ENCODE measurements around the gene COL6A6.

Gene COL6A6, protein sequence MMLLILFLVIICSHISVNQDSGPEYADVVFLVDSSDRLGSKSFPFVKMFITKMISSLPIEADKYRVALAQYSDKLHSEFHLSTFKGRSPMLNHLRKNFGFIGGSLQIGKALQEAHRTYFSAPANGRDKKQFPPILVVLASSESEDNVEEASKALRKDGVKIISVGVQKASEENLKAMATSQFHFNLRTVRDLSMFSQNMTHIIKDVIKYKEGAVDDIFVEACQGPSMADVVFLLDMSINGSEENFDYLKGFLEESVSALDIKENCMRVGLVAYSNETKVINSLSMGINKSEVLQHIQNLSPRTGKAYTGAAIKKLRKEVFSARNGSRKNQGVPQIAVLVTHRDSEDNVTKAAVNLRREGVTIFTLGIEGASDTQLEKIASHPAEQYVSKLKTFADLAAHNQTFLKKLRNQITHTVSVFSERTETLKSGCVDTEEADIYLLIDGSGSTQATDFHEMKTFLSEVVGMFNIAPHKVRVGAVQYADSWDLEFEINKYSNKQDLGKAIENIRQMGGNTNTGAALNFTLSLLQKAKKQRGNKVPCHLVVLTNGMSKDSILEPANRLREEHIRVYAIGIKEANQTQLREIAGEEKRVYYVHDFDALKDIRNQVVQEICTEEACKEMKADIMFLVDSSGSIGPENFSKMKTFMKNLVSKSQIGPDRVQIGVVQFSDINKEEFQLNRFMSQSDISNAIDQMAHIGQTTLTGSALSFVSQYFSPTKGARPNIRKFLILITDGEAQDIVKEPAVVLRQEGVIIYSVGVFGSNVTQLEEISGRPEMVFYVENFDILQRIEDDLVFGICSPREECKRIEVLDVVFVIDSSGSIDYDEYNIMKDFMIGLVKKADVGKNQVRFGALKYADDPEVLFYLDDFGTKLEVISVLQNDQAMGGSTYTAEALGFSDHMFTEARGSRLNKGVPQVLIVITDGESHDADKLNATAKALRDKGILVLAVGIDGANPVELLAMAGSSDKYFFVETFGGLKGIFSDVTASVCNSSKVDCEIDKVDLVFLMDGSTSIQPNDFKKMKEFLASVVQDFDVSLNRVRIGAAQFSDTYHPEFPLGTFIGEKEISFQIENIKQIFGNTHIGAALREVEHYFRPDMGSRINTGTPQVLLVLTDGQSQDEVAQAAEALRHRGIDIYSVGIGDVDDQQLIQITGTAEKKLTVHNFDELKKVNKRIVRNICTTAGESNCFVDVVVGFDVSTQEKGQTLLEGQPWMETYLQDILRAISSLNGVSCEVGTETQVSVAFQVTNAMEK (N-terminal part only)

GRCh38 chr3:130516645-130517512 is at the start of gene COL6A6:
Gene COL6A6 (plus strand): TSS chr3:130517177. CDS start chr3:130560365, 43,188 bp downstream.
- DNase-seq (ENCODE audit: low spot score), result no peak

DNA sequence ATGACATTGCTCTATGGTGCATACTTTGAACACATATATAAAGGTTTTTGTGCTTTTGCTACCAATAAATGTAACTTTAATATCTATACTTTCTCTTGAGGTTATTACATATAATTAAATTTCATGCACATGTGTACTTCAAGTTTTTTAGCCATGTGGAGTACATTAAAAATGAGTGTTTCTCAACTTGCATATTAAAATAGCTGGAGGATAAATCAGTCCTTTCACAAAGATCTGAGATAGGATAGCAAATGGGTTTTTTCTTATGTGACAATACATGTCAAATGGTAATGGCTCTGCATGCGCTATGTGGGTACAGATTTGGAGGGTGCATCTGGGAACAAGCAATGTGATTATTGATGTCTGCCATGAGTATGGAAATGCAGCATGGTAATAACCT is 48.7 kb upstream of the COL6A6 start:
- DNase-seq (ENCODE audit: low spot score), result no peak

DNA sequence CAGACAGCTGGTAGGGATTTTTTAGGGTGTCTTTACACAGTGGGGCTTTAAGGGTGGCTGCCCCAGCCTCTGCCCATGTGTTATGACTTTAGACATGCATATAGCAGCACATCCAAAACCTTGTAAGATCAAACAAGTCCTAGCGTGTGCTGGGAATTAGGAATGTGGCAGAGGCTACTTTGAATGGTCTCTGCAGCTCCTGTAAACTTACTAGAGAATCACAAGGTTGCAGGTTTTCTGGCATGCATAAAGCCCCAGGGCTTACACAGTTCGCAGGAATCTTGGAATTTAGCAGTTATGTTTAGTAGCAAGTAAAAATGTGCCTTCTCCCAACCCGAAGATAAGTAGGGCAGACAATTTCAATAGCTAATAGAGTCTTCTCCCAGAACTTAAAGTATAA is 46.9 kb upstream of the COL6A6 start:
- DNase-seq (ENCODE audit: low spot score), result no peak

- no peak for DNase-seq (ENCODE audit: low spot score)
These were observed 43.6 kb upstream of the COL6A6 start for GRCh38 chr3:130473416-130473815.

DNA sequence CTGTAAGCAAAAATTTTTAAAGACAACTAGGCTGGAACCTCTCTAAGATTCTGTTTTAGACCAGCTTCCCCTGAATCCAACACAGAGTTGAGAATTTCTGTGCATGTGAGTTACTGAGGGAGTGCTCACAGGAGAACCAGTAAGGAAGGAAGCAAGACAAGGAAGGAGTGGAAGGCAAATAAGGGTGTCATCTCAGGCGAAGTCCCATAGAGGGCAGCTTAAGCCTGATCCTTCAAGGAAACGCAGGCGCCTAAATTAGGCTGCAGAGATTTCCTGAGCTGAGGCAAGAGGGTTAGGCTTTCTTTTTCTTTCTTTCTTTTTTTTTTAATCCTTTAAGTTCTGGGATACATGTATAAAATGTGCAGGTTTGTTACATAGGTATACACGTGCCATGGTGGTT is 36.2 kb upstream of the COL6A6 start:
- no peak for DNase-seq (ENCODE audit: low spot score)

DNA sequence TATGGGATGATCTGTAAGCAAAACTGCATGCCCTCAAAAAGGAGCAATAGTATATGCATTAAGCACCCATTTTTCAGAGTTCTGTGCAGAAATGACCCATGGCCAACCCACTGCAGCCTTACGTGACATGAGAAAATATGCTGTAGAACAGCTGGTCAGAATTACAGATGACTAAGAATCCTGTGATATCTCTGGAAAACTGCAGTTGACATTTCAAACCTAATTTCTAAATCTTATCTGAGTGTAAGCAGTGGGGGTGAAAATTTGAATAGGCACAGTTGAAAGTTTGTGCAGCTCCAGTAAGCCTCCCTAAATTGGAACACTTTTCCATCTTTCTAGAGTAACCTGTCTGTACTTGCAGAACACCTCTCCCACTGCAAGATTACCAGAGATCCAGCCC is 28.7 kb upstream of the COL6A6 start:
- no peak for DNase-seq (ENCODE audit: low spot score)

DNA sequence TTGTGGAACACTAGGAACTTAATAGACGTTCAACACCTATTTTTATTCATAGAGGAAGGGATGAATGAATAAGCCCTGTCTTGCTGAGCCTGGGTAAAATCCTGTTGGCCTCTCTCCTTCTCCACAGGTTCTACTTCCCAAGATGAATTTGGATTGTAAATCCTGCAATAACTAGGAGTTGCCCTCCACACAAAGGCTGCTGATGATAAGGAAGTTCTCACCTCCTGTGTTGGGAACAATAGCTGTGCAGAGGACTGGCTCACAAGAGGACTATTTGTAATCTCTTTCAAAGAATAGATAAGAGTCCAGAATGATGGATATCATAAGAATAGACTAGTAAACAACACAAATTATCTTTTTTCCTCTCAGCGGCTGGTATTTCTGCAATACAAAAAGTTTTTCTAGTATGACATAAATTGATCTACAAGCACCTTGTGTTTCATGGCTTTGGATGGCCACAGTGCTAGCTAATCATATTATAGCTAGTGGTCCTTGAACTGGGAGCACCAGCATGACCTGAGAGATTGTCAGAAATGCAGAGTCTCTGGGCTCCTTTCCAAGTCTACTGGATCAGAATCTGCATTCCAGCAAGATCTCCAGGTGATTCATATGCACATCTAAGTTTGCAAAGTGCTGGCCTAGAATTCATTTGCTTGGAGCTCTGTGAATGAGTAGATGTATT is 28.1 kb upstream of the COL6A6 start:
- no peak for DNase-seq (ENCODE audit: low spot score)

DNA sequence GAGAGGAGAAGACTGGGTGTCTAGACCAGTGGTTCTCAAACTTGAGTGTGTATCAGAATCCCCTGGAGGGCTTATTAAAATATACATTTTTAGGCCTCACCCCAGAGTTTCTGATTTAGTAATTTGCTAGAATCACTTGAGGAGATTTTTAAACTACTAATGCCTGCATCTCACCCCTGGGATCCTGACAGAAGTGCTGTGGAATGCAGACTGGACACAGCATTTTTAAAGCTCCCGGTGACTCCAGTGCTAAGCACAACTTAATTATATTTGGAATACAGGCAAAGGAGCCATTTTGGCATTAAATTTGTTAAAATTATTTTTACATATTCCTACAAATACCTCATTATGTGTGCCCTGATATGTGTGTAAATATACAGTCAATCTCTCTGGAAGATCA is 26.7 kb upstream of the COL6A6 start:
- DNase-seq (ENCODE audit: low spot score), result no peak

GRCh38 chr3:130491431-130491830 is 25.5 kb upstream of the COL6A6 start:
- no peak for DNase-seq (ENCODE audit: low spot score)

DNA sequence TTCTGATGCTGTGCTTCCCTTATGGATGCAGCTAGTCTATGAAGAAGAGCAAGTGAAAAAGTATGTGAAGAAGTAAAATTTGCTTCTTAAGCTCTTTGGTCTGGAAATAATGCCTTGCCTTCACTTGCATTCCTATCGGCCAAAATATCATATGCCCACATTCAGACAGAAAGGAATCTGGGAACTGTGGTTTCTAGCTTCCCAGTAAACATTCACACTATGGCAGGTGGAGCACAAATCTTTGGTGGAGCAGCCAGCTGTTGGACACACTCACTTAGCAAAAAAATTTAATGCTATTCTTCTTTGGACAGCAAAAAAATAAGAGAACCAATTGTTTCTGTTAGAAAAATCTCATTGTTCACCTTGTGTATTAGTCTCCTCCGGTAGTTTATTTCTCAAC is 12.3 kb upstream of the COL6A6 start:
- DNase-seq (ENCODE audit: low spot score), result no peak

GRCh38 chr3:130506031-130506430 is 10.9 kb upstream of the COL6A6 start:
- DNase-seq (ENCODE audit: low spot score), result no peak

- no peak for DNase-seq (ENCODE audit: low spot score)
These were observed 9.2 kb upstream of the COL6A6 start for GRCh38 chr3:130507746-130508145.

DNA sequence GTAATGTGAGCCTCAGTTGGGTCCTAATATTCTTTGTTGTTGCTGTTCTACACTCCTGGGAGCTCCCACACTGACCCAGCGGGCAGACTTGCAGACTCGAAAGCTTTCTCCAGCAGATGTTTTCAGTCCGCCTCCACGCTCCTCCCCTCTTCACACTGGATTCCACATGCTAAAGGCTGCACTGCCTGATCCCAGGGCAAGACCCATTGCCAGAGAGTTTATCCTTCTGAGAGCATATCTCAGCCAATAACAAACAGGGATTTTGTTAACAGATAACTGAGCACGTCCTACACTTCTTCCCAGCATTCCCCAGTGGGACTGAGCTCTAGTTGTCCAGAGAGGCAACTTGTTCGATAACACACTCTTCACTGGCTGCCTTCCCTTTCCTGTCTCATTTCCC is 8.0 kb upstream of the COL6A6 start:
- no peak for DNase-seq (ENCODE audit: low spot score)

DNA sequence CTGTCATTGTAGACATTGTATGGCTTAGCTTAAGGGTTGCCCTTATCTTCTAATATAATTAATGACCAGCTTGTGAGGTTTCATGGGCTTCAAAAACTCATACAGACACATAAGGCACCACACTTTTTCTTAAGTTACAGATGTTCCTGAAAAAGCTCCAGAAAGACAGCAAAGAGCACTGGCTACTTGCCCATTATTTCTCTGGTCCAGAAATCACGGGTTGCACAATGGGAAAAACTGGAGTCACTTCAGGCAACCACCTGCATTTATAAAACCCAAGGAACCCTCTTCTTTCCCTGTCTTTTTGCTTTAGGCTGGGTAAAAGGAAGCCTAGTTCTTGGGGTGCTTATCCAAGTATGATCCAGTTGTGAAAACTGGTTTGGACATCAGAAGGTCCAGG is 2.3 kb upstream of the COL6A6 start:
- no peak for DNase-seq (ENCODE audit: low spot score)

DNA sequence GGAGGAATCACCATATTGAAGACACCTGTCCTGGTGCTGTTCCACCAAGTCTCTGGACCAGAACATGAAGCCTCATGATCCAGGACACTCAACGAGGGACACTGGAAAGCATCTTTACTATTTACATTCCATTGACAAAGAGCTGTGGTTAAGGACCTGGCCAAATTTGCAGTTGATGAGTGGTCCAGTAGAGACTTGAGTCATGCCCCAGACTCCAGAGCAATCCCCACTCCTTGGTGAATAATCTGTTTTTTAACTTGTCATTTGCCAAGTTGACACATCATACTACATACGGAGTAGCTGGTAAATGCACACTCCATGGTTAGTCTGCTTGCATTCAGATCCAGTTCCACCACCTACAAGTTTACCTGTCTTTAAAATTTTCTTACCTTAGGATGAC is 1.2 kb upstream of the COL6A6 start:
- no peak for DNase-seq (ENCODE audit: low spot score)

DNA sequence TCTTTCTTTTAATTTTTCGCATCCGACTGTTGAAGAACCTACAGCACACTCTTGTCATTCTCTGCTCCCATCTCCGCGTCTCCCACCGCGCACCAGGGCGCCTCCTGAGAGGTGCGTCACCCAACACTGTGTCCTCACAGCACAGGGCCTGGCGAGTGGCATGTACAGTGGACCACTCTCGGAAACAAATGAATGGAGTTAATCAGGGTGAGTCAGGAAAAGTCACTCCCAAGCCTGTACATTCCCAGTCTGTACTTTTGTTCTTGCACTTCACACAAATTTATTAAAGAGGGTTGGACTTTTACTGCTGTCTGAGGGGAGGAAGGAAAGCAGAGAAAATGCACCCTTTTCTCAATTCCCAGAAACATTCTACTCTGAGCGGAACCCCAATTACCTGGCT is 625 bp downstream of the COL6A6 start:
- no peak for DNase-seq (ENCODE audit: low spot score)

GRCh38 chr3:130519754-130520153 is 2.8 kb downstream of the COL6A6 start:
- no peak for DNase-seq (ENCODE audit: low spot score)

- no peak for DNase-seq (ENCODE audit: low spot score)
These were observed 5.4 kb downstream of the COL6A6 start for GRCh38 chr3:130522399-130522798.

DNA sequence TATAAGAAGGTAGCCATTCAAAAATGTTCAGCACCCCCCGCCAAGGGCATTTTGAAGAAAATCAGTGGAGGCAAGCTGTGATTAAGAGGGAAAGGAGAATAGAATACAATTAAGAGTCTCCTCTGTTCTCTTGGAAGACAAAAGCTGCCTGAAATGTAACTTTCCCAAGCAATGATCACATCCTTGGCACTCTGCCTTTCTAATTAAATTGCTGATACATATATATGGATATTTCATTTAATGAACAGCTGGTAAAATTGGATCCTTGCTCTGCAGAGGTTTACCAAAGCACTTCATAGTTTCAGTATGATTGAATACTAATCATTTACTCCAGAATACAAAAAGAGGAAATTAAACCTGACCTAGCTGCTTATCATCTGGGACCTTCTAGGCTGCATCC is 10.4 kb downstream of the COL6A6 start:
- DNase-seq (ENCODE audit: low spot score), result no peak

GRCh38 chr3:130528120-130528519 is 11.1 kb downstream of the COL6A6 start:
- DNase-seq (ENCODE audit: low spot score), result no peak

Measured in HuH-7.5 (cell line).